B cell (primary cell): ENCODE data around the gene MINPP1. TPM values are rescaled to one million over a fixed set of nuclear protein-coding genes. Genes with fewer than 3 reads are reported as not detected.

ENCODE experiments used
- ATAC-seq: fragments of 200-7000 bp; cut with Tn5 transposase; one replicate; pipeline ENCODE4 v1.10.0; 2021; ENCODE audit warnings: low read depth, mild to moderate bottlenecking, moderate number of reproducible peaks, moderate library complexity
- CTCF ChIA-PET: fragments of 350-600 bp; sonication (Branson Sonifier 250); formaldehyde crosslinking; loops from one replicate; lab custom pipeline; 2021; ENCODE audit warnings: antibody characterized with exemption, inconsistent platforms; lab: Charles Lee
- POLR2A ChIA-PET: fragments of 350-600 bp; sonication (Branson Sonifier 250); formaldehyde crosslinking; loops from one replicate; lab custom pipeline; 2021; ENCODE audit warnings: antibody characterized with exemption; lab: Charles Lee
- DNase-seq: peaks from one replicate; pipeline ENCODE4 v3.0.0; 2013
- H2AFZ ChIP-seq: 2 replicates; pipeline ENCODE4 v1.6.1; 2012; ENCODE audit warnings: mild to moderate bottlenecking, low read depth, low read length; ENCODE audit not compliant: insufficient read depth, poor library complexity, severe bottlenecking
- H3K27ac ChIP-seq, 2 donors: 1 replicate in 1 of 2; 2 replicates in 1 of 2; pipeline ENCODE4 v1.5.1; 2012 to 2013; ENCODE audit warnings: low read length in 2 of 2, mild to moderate bottlenecking in 2 of 2, moderate library complexity in 1 of 2
- H3K27me3 ChIP-seq, 4 experiments: fragments of 200-600 bp in 1 of 4; sonication (generic) in 1 of 4; replicated peaks in 1 of 4; 1 replicate in 2 of 4; 2 replicates in 2 of 4; pipeline versions ENCODE4 v1.6.1 to v1.7.0; 2013 to 2016; ENCODE audit warnings: low read length in 3 of 4, mild to moderate bottlenecking in 2 of 4, mixed read lengths in 1 of 4, moderate library complexity in 1 of 4; ENCODE audit not compliant: insufficient read depth in 4 of 4, control insufficient read depth in 3 of 4; ENCODE audit errors: control extremely low read depth in 1 of 4
- H3K36me3 ChIP-seq, 2 experiments: replicated peaks in 1 of 2; 1 replicate in 1 of 2; 2 replicates in 1 of 2; pipeline versions ENCODE4 v1.6.1 to v1.7.1; 2013; ENCODE audit warnings: low read length in 1 of 2; ENCODE audit not compliant: insufficient read depth in 2 of 2, control insufficient read depth in 1 of 2; ENCODE audit errors: control extremely low read depth in 1 of 2, extremely low read depth in 1 of 2
- H3K4me1 ChIP-seq, 2 donors: fragments of 200-600 bp in 1 of 2; sonication (generic) in 1 of 2; 1 replicate in 1 of 2; 2 replicates in 1 of 2; pipeline versions ENCODE4 v1.5.1 to v1.6.1; 2013 to 2017; ENCODE audit warnings: low read length in 2 of 2; ENCODE audit not compliant: control insufficient read depth in 2 of 2, insufficient read depth in 2 of 2
- H3K4me2 ChIP-seq: replicated peaks from 2 replicates; pipeline ENCODE3; 2012; ENCODE audit warnings: mild to moderate bottlenecking, low read depth, low read length; ENCODE audit not compliant: poor library complexity, severe bottlenecking
- H3K4me3 ChIP-seq, 5 experiments: fragments of 200-600 bp in 1 of 5; sonication (generic) in 1 of 5; 1 replicate in 3 of 5; 2 replicates in 2 of 5; pipeline versions ENCODE4 v1.5.1 to v1.7.0; 2011 to 2016; ENCODE audit warnings: low read length in 4 of 5, mild to moderate bottlenecking in 4 of 5, low read depth in 2 of 5, control low read depth in 1 of 5, moderate library complexity in 1 of 5; ENCODE audit not compliant: insufficient read depth in 1 of 5; ENCODE audit errors: control extremely low read depth in 1 of 5, extremely low read depth in 1 of 5
- H3K79me2 ChIP-seq: fragments of 200-600 bp; sonication (generic); one replicate; pipeline ENCODE4 v1.6.0; 2016; ENCODE audit warnings: low read length; ENCODE audit not compliant: control insufficient read depth, insufficient read depth
- H3K9ac ChIP-seq: fragments of 200-600 bp; sonication (generic); 2 replicates; pipeline ENCODE4 v1.6.1; 2017; ENCODE audit warnings: mild to moderate bottlenecking, low read length, moderate library complexity
- H3K9me3 ChIP-seq, 3 donors: one replicate each; pipeline versions ENCODE4 v1.6.1 to v1.7.1; 2013; ENCODE audit warnings: low read length in 2 of 3; ENCODE audit not compliant: control insufficient read depth in 2 of 3, insufficient read depth in 1 of 3; ENCODE audit errors: control extremely low read depth in 1 of 3
- H4K20me1 ChIP-seq: 2 replicates; pipeline ENCODE4 v1.6.0; 2012; ENCODE audit warnings: mild to moderate bottlenecking, low read length; ENCODE audit not compliant: insufficient read depth, control insufficient read depth, poor library complexity, severe bottlenecking
- H3K27ac Mint-ChIP-seq: one replicate; pipeline ENCODE4 v1.8.0; 2021; ENCODE audit warnings: mixed read lengths
- H3K27me3 Mint-ChIP-seq: one replicate; pipeline ENCODE4 v1.8.0; 2021; ENCODE audit warnings: mixed read lengths
- H3K4me1 Mint-ChIP-seq: one replicate; pipeline ENCODE4 v1.8.0; 2021; ENCODE audit warnings: mixed read lengths
- H3K4me3 Mint-ChIP-seq: one replicate; pipeline ENCODE4 v1.8.0; 2021; ENCODE audit warnings: mixed read lengths
- H3K9me3 Mint-ChIP-seq: one replicate; pipeline ENCODE4 v1.8.0; 2022; ENCODE audit warnings: mixed read lengths; ENCODE audit not compliant: insufficient read depth
- EZH2 ChIP-seq: IDR thresholded peaks from 2 replicates; pipeline ENCODE4 v1.6.1; 2012; ENCODE audit warnings: borderline replicate concordance, low read depth, mild to moderate bottlenecking, moderate library complexity, low read length; ENCODE audit not compliant: insufficient read depth, poor library complexity, severe bottlenecking
- WGBS: methylation state at CpG from one replicate; pipeline ENCODE4 v1.1.5; 2013; ENCODE audit warnings: missing lambda C conversion rate; ENCODE audit not compliant: insufficient coverage; 5-methylcytosine and 5-hydroxymethylcytosine counted together
- intact Hi-C: fragments of 100-400 bp; cut with micrococcal nuclease; formaldehyde crosslinking; loops from one replicate; pipeline ENCODE4 v1.10.0; 2022
- polyA plus RNA-seq: library from polyadenylated mRNA; depleted of rRNA; stranded (reverse); fragments of >200 nt; gene quantifications from 2 replicates; pipeline ENCODE4 v1.2.3, GENCODE V29; 2012
- total RNA-seq, 2 donors: library from RNA; stranded (reverse); fragments of 120-200 nt in 1 of 2; gene quantifications; 1 replicate in 1 of 2; 2 replicates in 1 of 2; pipeline versions ENCODE4 v1.2.3 to v1.2.4, GENCODE V29; 2013 to 2022
- TF ChIP-seq, protein P1 (sequence below): fragments of 200-600 bp; IDR thresholded peaks from one replicate; pipeline ENCODE4 v1.8.0; 2022; ENCODE audit warnings: antibody characterized with exemption, mild to moderate bottlenecking

MINPP1 gene
- total and polyA plus RNA-seq, 2 donors (not counting 1 experiment from before 2014, with no cell fraction given): 2.7 to 9.4 TPM

- no peaks in the 10 kb centered on the region for H4K20me1 ChIP-seq
- H3K27ac Mint-ChIP-seq: no peak overlapping the region
- peaks cover 12% of the 10 kb centered on the region for H3K4me1 Mint-ChIP-seq
- peaks cover 21% of the 10 kb centered on the region for H3K79me2 ChIP-seq
- H3K9ac ChIP-seq: no peak overlapping the region
- H2AFZ ChIP-seq: no peak overlapping the region
- H3K36me3 ChIP-seq: peaks cover 7 to 17% of the 10 kb centered on the region in 2 experiments
- ChIA-PET CTCF (no interaction called here), POLR2A (no interaction called here)
- intact Hi-C loops: no loop called here
- H3K9me3 Mint-ChIP-seq: no peaks in the 10 kb centered on the region
- peaks cover 9 to 11% of the 10 kb centered on the region in 2 donors for H3K4me1 ChIP-seq
- no peak overlapping the region for H3K4me2 ChIP-seq
- no peak overlapping the region for H3K4me3 ChIP-seq
- DNase-seq (no peak), ATAC-seq (no peak)
- no peak overlapping the region for H3K4me3 Mint-ChIP-seq
- TF ChIP-seq, protein P1, sequence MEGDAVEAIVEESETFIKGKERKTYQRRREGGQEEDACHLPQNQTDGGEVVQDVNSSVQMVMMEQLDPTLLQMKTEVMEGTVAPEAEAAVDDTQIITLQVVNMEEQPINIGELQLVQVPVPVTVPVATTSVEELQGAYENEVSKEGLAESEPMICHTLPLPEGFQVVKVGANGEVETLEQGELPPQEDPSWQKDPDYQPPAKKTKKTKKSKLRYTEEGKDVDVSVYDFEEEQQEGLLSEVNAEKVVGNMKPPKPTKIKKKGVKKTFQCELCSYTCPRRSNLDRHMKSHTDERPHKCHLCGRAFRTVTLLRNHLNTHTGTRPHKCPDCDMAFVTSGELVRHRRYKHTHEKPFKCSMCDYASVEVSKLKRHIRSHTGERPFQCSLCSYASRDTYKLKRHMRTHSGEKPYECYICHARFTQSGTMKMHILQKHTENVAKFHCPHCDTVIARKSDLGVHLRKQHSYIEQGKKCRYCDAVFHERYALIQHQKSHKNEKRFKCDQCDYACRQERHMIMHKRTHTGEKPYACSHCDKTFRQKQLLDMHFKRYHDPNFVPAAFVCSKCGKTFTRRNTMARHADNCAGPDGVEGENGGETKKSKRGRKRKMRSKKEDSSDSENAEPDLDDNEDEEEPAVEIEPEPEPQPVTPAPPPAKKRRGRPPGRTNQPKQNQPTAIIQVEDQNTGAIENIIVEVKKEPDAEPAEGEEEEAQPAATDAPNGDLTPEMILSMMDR: no peak
- no peak for TF ChIP-seq EZH2
- no peaks in the 10 kb centered on the region for H3K27me3 Mint-ChIP-seq
- H3K27ac ChIP-seq: no peak overlapping the region
- H3K27me3 ChIP-seq: no peaks in the 10 kb centered on the region
- no peaks in the 10 kb centered on the region for H3K9me3 ChIP-seq
- no CpG with 5 or more reads among the region's 3 CpGs for WGBS
Observed at GRCh38 chr10:87510025-87510424, 5.3 kb downstream of the MINPP1 start.

DNA sequence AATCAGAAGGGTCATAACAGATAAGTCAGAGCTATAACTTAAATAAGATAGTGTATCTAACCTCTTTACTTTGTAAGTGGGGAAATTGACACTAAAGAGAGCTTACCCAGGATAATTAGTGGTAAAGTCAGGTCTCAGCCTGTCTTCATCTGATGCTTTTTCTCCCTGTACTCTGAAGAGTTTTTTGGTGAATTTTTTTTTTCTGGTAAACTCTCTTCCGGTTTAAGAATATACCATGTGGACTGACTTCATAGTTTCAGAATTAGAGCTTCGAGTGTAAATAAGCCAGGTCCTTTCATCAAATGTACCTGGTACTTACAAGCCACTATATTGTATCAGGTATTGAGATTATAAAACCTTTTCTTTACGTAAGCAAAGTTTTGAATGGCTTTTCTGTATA is 6.8 kb downstream of the MINPP1 start:
- Histone ChIP-seq H3K9ac (no peak overlapping the region), H2AFZ (no peak overlapping the region), H3K4me3 (no peak overlapping the region), H3K79me2 (peaks cover 6% of the 10 kb centered on the region), H3K4me2 (no peak overlapping the region), H3K36me3 (peaks cover 7 to 17% of the 10 kb centered on the region in 2 experiments), H3K9me3 (no peaks in the 10 kb centered on the region), H4K20me1 (no peaks in the 10 kb centered on the region), H3K4me1 (peaks cover 0 to under 1% of the 10 kb centered on the region in 2 donors), H3K27ac (no peak overlapping the region), H3K27me3 (no peaks in the 10 kb centered on the region)
- Mint-ChIP-seq H3K27me3 (no peaks in the 10 kb centered on the region), H3K4me3 (no peak overlapping the region), H3K9me3 (no peaks in the 10 kb centered on the region), H3K4me1 (peaks cover 1% of the 10 kb centered on the region), H3K27ac (no peak overlapping the region)
- no peak for ATAC-seq
- POLR2A ChIA-PET: no interaction called here
- CTCF ChIA-PET: no interaction called here
- intact Hi-C loops: no loop called here
- WGBS: no CpG with 5 or more reads among the region's 3 CpGs
- no peak for DNase-seq
- TF ChIP-seq, protein P1: no peak
- no peak for TF ChIP-seq EZH2
